ENCODE data around the gene CPT1B. TPM values are rescaled to one million over a fixed set of nuclear protein-coding genes. Genes with fewer than 3 reads are reported as not detected.

The CPT1B gene
- total and polyA plus RNA-seq, 2 of the 4 experiments (the other 2 are of a cell fraction): 0.36 to 1.8 TPM

- no peak overlapping the region for H2BK15ac ChIP-seq (ENCODE audit: low read depth, low read length)
- H3K4me2 ChIP-seq (ENCODE audit: low read depth, low read length): no peak overlapping the region
- BruUV-seq (replicated peaks): no TSS peak
- DNase-seq: no peak
- POLR2A ChIA-PET (ENCODE audit: unreplicated experiment): no interaction called here
- H2BK120ac ChIP-seq (ENCODE audit: low read depth, low read length): no peak overlapping the region
- no peak overlapping the region for H2BK5ac ChIP-seq (ENCODE audit: low read depth, low read length, poor library complexity, severe bottlenecking)
- 78% methylated on average over 6 of the region's 18 CpGs; no CpG with 5 or more reads in 1 of the 2 experiments for WGBS, 2 experiments (ENCODE audit: extremely low coverage in 2 of 2, insufficient read length in 1 of 2)
- H3K4ac ChIP-seq (ENCODE audit: low read depth, low read length): no peak overlapping the region; the same call in 1 of the 2 replicates
- no peaks in the 10 kb centered on the region for H4K20me1 ChIP-seq (ENCODE audit: insufficient read depth, low read length)
- H2AK5ac ChIP-seq (ENCODE audit: low read depth, low read length): peak overlapping the region; percentile 63
- peaks cover 10 to 27% of the 10 kb centered on the region in 2 experiments; a peak in 3 of 4 replicates for H3K79me1 ChIP-seq (ENCODE audit: low read depth in 1 of 2, low read length in 2 of 2)
- no peak overlapping the region for H3K23ac ChIP-seq (ENCODE audit: low read depth, low read length)
- no peak overlapping the region for H4K91ac ChIP-seq (ENCODE audit: insufficient read depth, low read depth, low read length)
- H3K56ac ChIP-seq (ENCODE audit: extremely low read depth, insufficient read depth, low read length): no peak overlapping the region
- no peak overlapping the region for H3K4me3 ChIP-seq (ENCODE audit: insufficient read depth, low read depth, low read length)
- H2BK20ac ChIP-seq (ENCODE audit: low read depth, low read length): no peak overlapping the region
- peaks cover 28% of the 10 kb centered on the region for H3K9me1 ChIP-seq (ENCODE audit: insufficient read depth, low read length)
- no peak overlapping the region for H4K8ac ChIP-seq (ENCODE audit: low read depth in 2 of 2, low read length in 2 of 2)
- no peak overlapping the region for H3K18ac ChIP-seq (ENCODE audit: low read depth, low read length)
- dilution Hi-C loops (cut with HindIII; ENCODE audit: low sequenced_read_pairs, unreplicated experiment) (no loop called here), intact Hi-C loops (cut with micrococcal nuclease) (loop anchor here (5.0 kb wide), 1 partner anchor 45 kb away; no protein-coding TSS in a partner anchor), in situ Hi-C loops (cut with MboI; ENCODE audit: low sequenced_read_pairs) (loop anchor here (5.0 kb wide), 1 partner anchor 50 kb away; the partner anchor contains the start of gene SCO2)
- H3K9ac ChIP-seq (ENCODE audit: low read depth, low read length): no peak overlapping the region
- CTCF ChIA-PET: no interaction called here
- peak overlapping the region; percentile 58 for H2AFZ ChIP-seq (replicated peaks; ENCODE audit: low read length, poor library complexity)
- no peak for TF ChIP-seq FOS (IDR thresholded peaks at IDR 0.05; ENCODE audit: low read depth, low read length)
- TF ChIP-seq USF2 (IDR thresholded peaks at IDR 0.05; ENCODE audit: low read depth, low read length): no peak
- no peak for TF ChIP-seq RFX5 (IDR thresholded peaks at IDR 0.05; ENCODE audit: low read depth, low read length)
- TF ChIP-seq MXI1 (IDR thresholded peaks at IDR 0.05; ENCODE audit: borderline replicate concordance, low read depth, low read length): no peak
- TF ChIP-seq CHD1 (IDR thresholded peaks at IDR 0.05; ENCODE audit: low read depth, low read length): no peak
- no peak for TF ChIP-seq MAZ (IDR thresholded peaks at IDR 0.05; ENCODE audit: borderline replicate concordance, low read depth, low read length)
- no peak for TF ChIP-seq SMC3 (IDR thresholded peaks at IDR 0.05; ENCODE audit: low read depth, low read length)
- no peak for TF ChIP-seq ELK1 (IDR thresholded peaks at IDR 0.05; ENCODE audit: borderline replicate concordance, low read depth, low read length)
- no peak overlapping the region for H2AK9ac ChIP-seq (replicated peaks; ENCODE audit: low read depth, low read length, poor library complexity)
- H3K36me3 ChIP-seq (ENCODE audit: control insufficient read depth, insufficient read depth, low read length): peaks cover 4% of the 10 kb centered on the region; the same call in 1 of the 2 replicates
- H3K9me3 ChIP-seq (ENCODE audit: control insufficient read depth, insufficient read depth, low read length): no peaks in the 10 kb centered on the region
- no peak overlapping the region for H4K5ac ChIP-seq (ENCODE audit: low read depth, low read length)
- ATAC-seq (ENCODE audit: low read depth): no peak
- H3K14ac ChIP-seq (replicated peaks; ENCODE audit: low read depth, low read length): no peak overlapping the region; the same call in 1 of the 2 replicates
- peaks cover 17% of the 10 kb centered on the region for H3K4me1 ChIP-seq (ENCODE audit: control insufficient read depth, insufficient read depth, low read length)
- no peak overlapping the region for H3K27ac ChIP-seq (ENCODE audit: insufficient read depth, low read length)
- H3K27me3 ChIP-seq (ENCODE audit: control insufficient read depth, insufficient read depth, low read length): no peaks in the 10 kb centered on the region
Observed at GRCh38 chr22:50576806-50577696, 1.2 kb downstream of the CPT1B start.

Measured in IMR-90 (cell line).